NAMALWA (cell line): ENCODE measurements around the gene CCDC200.
"Not testable (repeated sequence)": the region's sequence is repeated elsewhere in the genome, so short reads cannot be mapped to it uniquely, and the experiment has no call there.

Source experiments
- DNase-seq: peaks from one replicate; pipeline ENCODE4 v3.0.0-alpha.2; 2015; ENCODE audit warnings: low spot score

The CCDC200 gene

DNA sequence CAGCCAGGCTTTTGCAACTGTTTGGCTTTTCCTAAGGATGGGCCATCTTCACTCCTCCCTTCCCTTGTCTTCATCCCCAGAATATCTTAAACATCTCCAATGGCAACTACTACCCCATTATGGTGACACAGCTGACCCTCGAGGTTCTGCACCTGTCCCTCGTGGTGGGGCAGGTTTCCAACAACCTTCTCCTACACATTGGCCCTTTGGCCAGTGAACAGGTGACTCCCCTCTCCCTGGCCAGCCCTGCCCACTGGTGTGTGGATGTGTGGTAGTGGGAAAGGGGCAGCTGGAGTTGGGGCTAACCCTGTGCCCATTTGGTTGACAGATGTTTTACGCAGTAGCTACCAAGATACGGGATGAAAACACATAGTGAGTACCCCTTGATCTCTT is 12.1 kb downstream of the CCDC200 start:
- DNase-seq = no peak

DNA sequence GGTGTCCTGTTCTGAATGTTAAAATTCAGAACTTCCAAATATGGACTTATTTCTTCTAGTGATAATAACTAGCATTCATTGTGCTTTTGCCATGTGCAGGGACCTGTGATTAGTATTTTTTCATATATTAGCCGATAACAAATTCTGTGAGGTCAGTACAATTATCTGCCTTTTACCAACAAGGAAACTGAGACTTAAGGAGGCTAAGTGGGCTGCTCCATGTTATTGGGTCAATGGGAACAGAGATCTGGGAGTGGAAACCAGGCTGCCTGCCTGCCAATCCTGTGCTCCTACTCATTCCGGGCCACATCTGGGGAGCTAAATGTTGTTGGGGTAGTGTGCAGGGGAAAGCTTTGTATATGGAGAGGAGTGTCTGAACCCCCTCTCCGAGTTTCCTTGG is 13.1 kb downstream of the CCDC200 start:
- no peak for DNase-seq

DNA sequence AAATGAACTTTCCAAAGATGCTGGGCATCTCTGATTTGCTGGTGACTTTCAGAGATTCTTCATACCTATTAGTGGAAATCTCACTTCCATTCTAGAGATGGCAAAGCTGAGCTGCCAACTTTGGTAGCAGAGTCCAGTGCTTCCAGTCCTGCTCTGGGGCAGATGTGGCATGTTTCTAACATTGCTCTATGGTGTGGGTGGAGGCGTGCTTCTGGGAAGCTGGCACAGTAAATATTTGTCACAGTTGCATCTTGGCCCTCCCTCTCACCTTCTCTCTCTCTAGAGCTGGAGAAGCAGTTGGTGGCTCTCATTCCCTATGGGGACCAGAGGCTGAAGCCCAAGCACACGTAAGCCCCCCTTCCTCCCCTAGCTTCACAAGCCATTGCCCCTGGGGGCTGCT is 14.9 kb downstream of the CCDC200 start:
- DNase-seq = no peak

DNA sequence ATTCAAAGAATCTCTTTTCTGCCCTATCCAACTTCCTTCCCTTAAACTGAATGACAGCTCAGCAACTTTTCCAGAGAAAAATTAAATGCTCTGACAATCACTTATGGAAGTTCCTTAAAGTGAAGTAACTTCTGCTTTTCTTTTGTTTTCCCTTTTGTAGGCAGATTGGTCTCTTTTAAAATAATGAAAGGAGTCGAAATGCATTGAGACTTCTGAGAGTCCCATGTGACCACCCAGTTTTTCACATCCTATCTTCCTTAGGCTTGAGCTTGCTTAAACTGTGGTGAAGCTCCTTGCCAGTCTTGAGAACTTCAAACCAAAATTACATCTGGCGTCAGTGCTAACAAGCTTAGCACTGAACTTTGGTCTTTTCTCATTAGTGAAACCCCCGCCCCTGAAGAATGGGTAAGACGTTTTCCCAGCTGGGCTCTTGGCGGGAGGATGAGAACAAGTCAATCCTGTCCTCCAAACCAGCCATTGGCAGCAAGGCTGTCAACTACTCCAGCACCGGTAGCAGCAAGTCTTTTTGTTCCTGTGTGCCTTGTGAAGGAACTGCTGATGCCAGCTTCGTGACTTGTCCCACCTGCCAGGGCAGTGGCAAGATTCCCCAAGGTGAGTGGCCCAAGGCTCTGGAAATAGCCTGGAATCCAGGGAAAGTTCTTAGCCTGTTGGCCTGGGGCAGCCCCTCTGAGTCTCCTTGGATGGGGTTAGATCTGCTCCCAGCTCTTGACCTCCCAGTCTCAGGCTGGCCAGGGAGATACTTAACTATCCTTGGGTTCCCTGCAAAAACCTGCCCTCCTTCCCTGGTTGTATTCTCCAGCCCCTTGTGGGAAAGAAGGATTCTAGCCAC is 15.6 kb downstream of the CCDC200 start:
- DNase-seq = peak; percentile 38

DNA sequence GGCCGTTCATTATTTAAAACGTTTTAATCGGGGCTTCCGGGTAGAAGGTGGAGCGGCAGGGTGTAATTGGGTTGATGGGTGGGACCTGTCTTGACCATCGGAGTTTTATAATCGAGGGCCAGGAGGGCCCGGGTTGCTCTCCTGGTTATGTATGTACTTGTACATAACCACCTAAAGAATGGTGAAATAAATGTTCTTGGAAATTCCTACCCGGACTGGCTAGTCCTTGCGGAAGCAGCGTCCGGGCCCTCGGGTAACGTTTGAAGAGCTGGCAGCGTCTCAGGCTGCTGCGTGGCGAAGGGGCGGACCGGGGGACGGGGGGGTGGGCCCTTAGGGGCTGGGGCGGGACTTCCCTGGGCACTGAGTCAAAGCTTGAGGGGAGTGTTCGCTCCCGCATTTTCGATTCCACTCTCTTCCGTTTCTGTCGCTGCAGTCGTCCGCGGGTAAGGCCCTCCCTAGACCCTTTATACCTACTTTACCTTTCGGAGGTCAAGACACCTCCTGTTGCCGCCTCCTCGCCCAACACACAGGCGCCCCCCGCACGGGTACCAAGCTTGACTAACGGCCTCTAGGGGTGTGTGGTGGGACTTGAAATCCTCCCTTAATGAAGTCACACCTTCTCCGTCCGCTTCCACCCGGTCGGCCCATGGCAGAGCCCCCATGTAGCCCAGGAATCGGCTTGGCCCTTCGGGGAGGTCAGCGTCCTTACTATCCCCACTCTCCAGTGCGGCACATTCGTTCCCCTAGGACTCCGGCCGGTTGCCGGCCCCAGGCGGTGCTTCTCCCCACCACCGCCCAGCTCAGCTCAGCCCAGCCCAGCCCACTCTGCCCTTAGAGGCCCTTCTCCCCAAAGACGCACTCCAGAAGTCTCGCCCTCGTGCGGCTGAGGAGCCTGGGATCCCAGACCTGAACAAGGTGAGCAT is 16.7 kb downstream of the CCDC200 start, which contains the start of gene TMEM106A:
TSS of gene TMEM106A (plus strand) at position 396 of the 923 bp plus-strand sequence. CDS start 1,167 bp downstream, outside the sequence.
- peak; percentile 85 for DNase-seq

DNA sequence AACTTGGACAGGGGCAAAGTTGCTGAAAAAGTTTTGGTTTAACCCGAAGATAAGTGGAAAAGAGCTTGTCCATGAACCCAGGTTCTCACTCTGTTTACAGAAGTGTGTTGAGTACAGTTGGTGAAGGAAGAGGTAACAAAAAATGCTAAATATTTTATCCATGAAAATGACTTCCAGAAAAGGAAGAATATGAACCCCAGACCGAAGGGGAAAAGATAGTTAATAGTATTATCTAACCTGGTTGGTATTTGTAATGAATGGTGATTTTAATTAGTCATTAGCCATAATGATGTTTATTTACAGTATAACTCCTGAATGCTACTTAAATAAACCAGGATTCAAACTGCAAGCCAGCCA is 17.3 kb downstream of the CCDC200 start:
- DNase-seq = peak; percentile 39

GRCh38 chr17:43210576-43210975 is 17.8 kb downstream of the CCDC200 start:
- DNase-seq = no peak

- DNase-seq = not testable (repeated sequence)
Measured at GRCh38 chr17:43203013-43203412, 25.4 kb downstream of the CCDC200 start.

DNA sequence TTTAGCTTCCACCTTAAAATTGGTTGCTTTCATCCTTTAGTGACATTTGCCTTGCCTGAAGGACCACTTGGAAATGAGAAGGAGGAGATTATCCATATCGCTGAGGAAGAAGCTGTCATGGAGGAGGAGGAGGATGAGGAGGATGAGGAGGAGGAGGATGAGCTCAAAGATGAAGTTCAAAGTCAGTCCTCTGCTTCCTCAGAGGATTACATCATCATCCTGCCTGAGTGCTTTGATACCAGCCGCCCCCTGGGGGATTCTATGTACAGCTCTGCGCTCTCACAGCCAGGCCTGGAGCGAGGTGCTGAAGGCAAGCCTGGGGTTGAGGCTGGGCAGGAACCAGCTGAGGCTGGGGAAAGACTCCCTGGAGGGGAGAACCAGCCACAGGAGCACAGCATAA is 28.3 kb downstream of the CCDC200 start:
- DNase-seq = peak; percentile 73

DNA sequence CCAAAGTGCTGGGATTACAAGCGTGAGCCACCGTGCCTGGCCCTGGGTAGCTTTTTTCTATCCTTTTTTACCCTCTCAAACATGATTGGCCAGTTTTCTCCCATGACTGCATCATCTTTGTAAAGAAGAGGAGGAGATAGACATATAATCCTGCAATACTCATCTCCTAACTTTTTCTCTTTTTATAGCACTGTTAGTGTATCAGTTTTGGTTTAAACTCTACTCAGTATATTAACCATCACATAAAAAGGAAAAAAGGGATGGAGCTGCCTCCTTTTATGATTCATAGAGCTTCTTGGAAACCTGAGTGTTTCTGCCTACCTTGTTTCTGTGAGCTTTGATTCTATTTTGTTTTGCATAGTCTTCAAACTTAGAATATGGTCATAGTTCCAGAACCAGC is 28.8 kb downstream of the CCDC200 start:
- no peak for DNase-seq

DNA sequence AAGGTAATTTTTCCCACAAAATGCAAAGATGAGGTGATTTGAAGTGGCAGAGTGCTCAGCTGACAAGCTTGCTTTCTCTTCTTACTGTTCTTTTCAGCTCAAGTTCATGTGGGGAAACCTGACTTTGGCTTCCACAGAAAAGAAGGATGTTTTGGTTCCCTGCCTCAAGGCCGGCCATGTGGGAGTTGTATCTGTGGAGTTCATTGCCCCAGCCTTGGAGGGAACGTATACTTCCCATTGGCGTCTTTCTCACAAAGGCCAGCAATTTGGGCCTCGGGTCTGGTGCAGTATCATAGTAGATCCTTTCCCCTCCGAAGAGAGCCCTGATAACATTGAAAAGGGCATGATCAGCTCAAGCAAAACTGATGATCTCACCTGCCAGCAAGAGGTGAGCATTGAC is 35.2 kb downstream of the CCDC200 start:
- DNase-seq = no peak

DNA sequence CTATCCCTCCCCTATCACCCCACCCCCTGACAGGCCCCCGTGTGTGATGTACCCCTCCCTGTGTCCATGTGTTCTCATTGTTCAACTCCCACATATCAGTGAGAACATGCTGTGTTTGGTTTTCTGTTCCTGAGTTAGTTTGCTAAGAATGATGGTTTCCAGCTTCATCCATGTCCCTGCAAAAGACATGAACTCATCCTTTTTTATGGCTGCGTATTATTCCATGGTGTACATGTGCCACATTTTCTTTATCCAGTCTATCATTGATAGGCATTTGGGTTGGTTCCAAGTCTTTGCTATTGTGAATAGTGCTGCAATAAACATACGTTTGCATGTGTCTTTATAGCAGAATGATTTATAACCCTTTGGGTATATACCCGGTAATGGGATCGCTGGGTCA is 41.8 kb downstream of the CCDC200 start:
- not testable (repeated sequence) for DNase-seq

DNA sequence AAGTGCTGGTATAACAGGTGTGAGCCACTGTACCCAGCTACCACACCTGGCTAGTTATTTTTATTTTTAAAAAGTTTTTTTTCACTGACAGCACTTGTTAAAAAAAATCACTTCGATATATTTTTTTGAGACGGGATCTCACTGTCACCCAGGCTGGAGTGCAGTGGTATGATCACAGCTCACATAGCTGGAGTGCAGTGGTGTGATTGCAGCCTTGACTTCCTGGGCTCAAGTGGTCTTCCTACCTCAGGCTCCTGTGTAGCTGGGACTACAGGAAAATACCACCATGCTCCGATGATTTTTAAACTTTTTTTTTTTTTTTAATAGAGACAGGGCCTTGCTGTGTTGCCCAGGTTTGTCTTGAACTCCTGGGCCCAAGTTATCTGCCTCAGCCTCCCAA is 44.5 kb downstream of the CCDC200 start:
- no peak for DNase-seq

DNA sequence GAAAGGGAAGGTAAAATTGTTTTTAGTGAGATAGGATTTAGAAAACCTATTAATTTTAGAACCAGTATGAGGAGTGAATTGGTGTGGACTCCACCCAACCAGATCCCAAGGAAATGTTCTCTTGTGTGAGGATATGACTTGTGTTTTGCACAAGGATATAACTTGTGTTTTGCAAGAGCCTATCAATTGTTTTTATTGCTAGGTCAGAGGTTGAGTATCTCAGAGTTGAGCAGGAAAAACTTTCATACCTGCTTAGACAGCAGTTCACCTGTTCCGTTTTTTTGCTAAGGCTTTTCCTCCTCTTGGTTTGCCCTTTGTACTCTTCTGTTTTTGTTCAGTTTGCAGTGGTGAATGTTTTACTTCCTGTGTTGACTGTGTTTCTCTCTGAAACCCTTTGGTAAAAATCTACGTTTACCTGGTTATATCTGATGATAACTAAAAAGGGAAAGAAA is 52.3 kb downstream of the CCDC200 start:
- no peak for DNase-seq

- no peak for DNase-seq
Measured at GRCh38 chr17:43175213-43176118, 53.0 kb downstream of the CCDC200 start.

GRCh38 chr17:43171586-43172487 is 56.6 kb downstream of the CCDC200 start:
- peak; percentile 45 for DNase-seq
